Subcutaneous adipose tissue (tissue), 4 donors: Measurements from ENCODE around the gene SCYGR4. TPM values are rescaled to one million over a fixed set of nuclear protein-coding genes. Genes with fewer than 3 reads are reported as not detected.
"Not testable (repeated sequence)": the region's sequence is repeated elsewhere in the genome, so short reads cannot be mapped to it uniquely, and the experiment has no call there.

Experiments
- CTCF ChIP-seq: fragments of 450-650 bp; IDR thresholded peaks from one replicate; pipeline ENCODE4 v1.5.1; 2016; ENCODE audit warnings: low read depth, mild to moderate bottlenecking, control low read depth, antibody characterized with exemption, moderate library complexity
- total RNA-seq, 4 donors: library from RNA; depleted of rRNA; stranded (reverse); fragments of >200 nt; gene quantifications; one replicate each; pipeline ENCODE4 v1.1.0, GENCODE V29; 2016

The SCYGR4 gene
- total RNA-seq, 4 donors from 2014 or later: not detected

GRCh38 chr2:227579791-227580190, 37.5 kb upstream of the SCYGR4 start:
- TF ChIP-seq CTCF: no peak

- TF ChIP-seq CTCF: no peak
These were observed 34.9 kb upstream of the SCYGR4 start for GRCh38 chr2:227582369-227582768.

- TF ChIP-seq CTCF: no peak
These were observed 24.5 kb upstream of the SCYGR4 start for GRCh38 chr2:227592694-227593387.

- no peak for TF ChIP-seq CTCF
These were observed 21.5 kb upstream of the SCYGR4 start for GRCh38 chr2:227595797-227596196.

GRCh38 chr2:227597036-227597435, 20.3 kb upstream of the SCYGR4 start:
- no peak for TF ChIP-seq CTCF

- no peak for TF ChIP-seq CTCF
These were observed 19.3 kb upstream of the SCYGR4 start for GRCh38 chr2:227597998-227598397.

- TF ChIP-seq CTCF: not testable (repeated sequence)
These were observed 18.3 kb upstream of the SCYGR4 start, which contains the start of gene SCYGR2 for GRCh38 chr2:227598835-227599503. TSS of gene SCYGR2 (plus strand) at chr2:227598893. CDS start at chr2:227598893, 0 bp downstream.
